WTC11 (cell line): Measurements from ENCODE around the gene SELENOH. TPM values are rescaled to one million over a fixed set of nuclear protein-coding genes. Genes with fewer than 3 reads are reported as not detected.

ENCODE experiments used
- ATAC-seq: fragments of 200-7000 bp; cut with Tn5 transposase; 2 replicates; pipeline ENCODE4 v1.10.0; 2021; ENCODE audit warnings: mild to moderate bottlenecking, moderate library complexity
- CTCF ChIA-PET: fragments of 300-600 bp; sonication (Branson Sonifier 250); formaldehyde crosslinking; loops from one replicate; lab custom pipeline; 2021; ENCODE audit warnings: antibody characterized with exemption; lab: Charles Lee
- POLR2A ChIA-PET: fragments of 350-600 bp; sonication (Branson Sonifier 250); formaldehyde crosslinking; loops from one replicate; lab custom pipeline; 2021; ENCODE audit warnings: antibody characterized with exemption; lab: Charles Lee
- DNase-seq: peaks from one replicate; pipeline ENCODE4 v3.0.0; 2021; ENCODE audit warnings: low spot score
- H3K27ac Mint-ChIP-seq: 2 replicates; pipeline ENCODE4 v1.8.0; 2021; ENCODE audit warnings: mixed read lengths
- H3K27me3 Mint-ChIP-seq: 2 replicates; pipeline ENCODE4 v1.8.0; 2021; ENCODE audit warnings: low read depth, mild to moderate bottlenecking, moderate library complexity, mixed read lengths
- H3K36me3 Mint-ChIP-seq: 2 replicates; pipeline ENCODE4 v1.8.0; 2021; ENCODE audit warnings: mixed read lengths
- H3K4me1 Mint-ChIP-seq: 2 replicates; pipeline ENCODE4 v1.8.0; 2022; ENCODE audit warnings: mixed read lengths
- H3K4me3 Mint-ChIP-seq: 2 replicates; pipeline ENCODE4 v1.8.0; 2021; ENCODE audit warnings: mild to moderate bottlenecking, moderate library complexity, mixed read lengths
- H3K9me3 Mint-ChIP-seq: 2 replicates; pipeline ENCODE4 v1.8.0; 2021; ENCODE audit warnings: mixed read lengths
- ATF1 ChIP-seq: sonication (generic); formaldehyde crosslinking; IDR thresholded peaks from 2 replicates; pipeline ENCODE4 v1.8.1; 2023; ENCODE audit warnings: mild to moderate bottlenecking, moderate library complexity, missing genetic modification reagents
- CREB1 ChIP-seq: sonication (generic); formaldehyde crosslinking; IDR thresholded peaks from 2 replicates; pipeline ENCODE4 v1.8.0; 2023; ENCODE audit warnings: mild to moderate bottlenecking, missing genetic modification reagents
- CREM ChIP-seq: sonication (generic); formaldehyde crosslinking; IDR thresholded peaks from 2 replicates; pipeline ENCODE4 v1.8.1; 2022; ENCODE audit warnings: mild to moderate bottlenecking, missing genetic modification reagents, moderate library complexity
- EMX1 ChIP-seq: fragments of 250-450 bp; sonication (Bioruptor Pico); IDR thresholded peaks from 2 replicates; pipeline ENCODE4 v1.8.0; 2021; ENCODE audit warnings: mild to moderate bottlenecking
- ERG ChIP-seq: fragments of 250-450 bp; sonication (Bioruptor Pico); IDR thresholded peaks from 2 replicates; pipeline ENCODE4 v1.8.0; 2021; ENCODE audit warnings: mild to moderate bottlenecking
- GABPB1 ChIP-seq: sonication (generic); formaldehyde crosslinking; IDR thresholded peaks from 2 replicates; pipeline ENCODE4 v1.8.1; 2023; ENCODE audit warnings: mild to moderate bottlenecking, missing genetic modification reagents
- NFYB ChIP-seq: sonication (generic); formaldehyde crosslinking; conservative IDR thresholded peaks from 2 replicates; pipeline ENCODE4 v1.8.0; 2022; ENCODE audit warnings: low read depth, missing genetic modification reagents
- PRDM15 ChIP-seq: sonication (generic); formaldehyde crosslinking; IDR thresholded peaks from 2 replicates; pipeline ENCODE4 v1.8.0; 2022; ENCODE audit warnings: missing genetic modification reagents
- STAT6 ChIP-seq: sonication (generic); formaldehyde crosslinking; conservative IDR thresholded peaks from 2 replicates; pipeline ENCODE4 v1.8.1; 2023; ENCODE audit warnings: mild to moderate bottlenecking, low read depth, missing genetic modification reagents, moderate library complexity
- USF2 ChIP-seq: sonication (generic); formaldehyde crosslinking; IDR thresholded peaks from 2 replicates; pipeline ENCODE4 v1.8.1; 2023; ENCODE audit warnings: mild to moderate bottlenecking, missing genetic modification reagents, moderate library complexity
- ZNF219 ChIP-seq: sonication (generic); formaldehyde crosslinking; IDR thresholded peaks from 2 replicates; pipeline ENCODE4 v1.8.0; 2023; ENCODE audit warnings: missing genetic modification reagents, mild to moderate bottlenecking, borderline replicate concordance
- ZNF416 ChIP-seq: fragments of 250-450 bp; sonication (Bioruptor Pico); IDR thresholded peaks from 2 replicates; pipeline ENCODE4 v1.9.0; 2021; ENCODE audit warnings: mild to moderate bottlenecking, inconsistent platforms
- total RNA-seq: library from RNA; stranded (reverse); gene quantifications from 3 replicates; pipeline ENCODE4 v1.2.3, GENCODE V29; 2021
- TF ChIP-seq, protein P1 (sequence below): sonication (generic); formaldehyde crosslinking; conservative IDR thresholded peaks from 2 replicates; pipeline ENCODE4 v1.8.1; 2022; ENCODE audit warnings: mild to moderate bottlenecking, missing genetic modification reagents
- TF ChIP-seq, protein P2 (sequence below): sonication (generic); formaldehyde crosslinking; IDR thresholded peaks from 2 replicates; pipeline ENCODE4 v1.8.1; 2023; ENCODE audit warnings: mild to moderate bottlenecking, missing genetic modification reagents, borderline replicate concordance
- TF ChIP-seq, protein P3 (sequence below): sonication (generic); formaldehyde crosslinking; IDR thresholded peaks from 2 replicates; pipeline ENCODE4 v1.8.1; 2023; ENCODE audit warnings: mild to moderate bottlenecking, missing genetic modification reagents, moderate library complexity

The SELENOH gene
- total RNA-seq, 1 experiment from 2014 or later, result 251 TPM

DNA sequence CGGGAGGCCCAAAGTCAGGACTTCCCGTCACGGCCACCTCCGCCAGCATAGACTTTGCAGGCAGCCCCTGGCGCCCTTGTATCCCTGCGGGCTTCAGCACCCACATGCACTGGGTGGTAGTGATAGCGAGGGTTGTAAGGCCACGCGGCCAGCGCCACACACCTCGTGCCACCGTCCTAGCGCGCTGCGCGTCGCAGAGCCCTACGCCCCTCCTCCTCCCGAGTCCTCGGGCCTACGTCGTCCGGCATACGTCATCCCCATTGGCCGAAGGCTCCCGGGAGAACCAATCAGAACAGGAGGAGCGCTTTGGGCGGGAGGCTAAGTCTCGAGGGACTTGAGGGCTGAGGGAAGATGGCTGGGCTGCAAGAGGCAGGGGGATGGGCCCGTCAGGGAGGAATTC is 11.7 kb downstream of the SELENOH start:
- POLR2A ChIA-PET, result interaction anchor here (1.0 kb wide), 1 partner anchor 12 kb away, joined by 3 read pairs; the partner anchor contains the start of gene SELENOH
- no peaks in the 10 kb centered on the region for H3K36me3 Mint-ChIP-seq
- CTCF ChIA-PET, result interaction anchor here (2.2 to 3.6 kb wide), 4 partner anchors 9 to 49 kb away, joined by 20 to 186 read pairs (median 26); partner anchors contain the start of gene CTNND1
- no peak overlapping the region for H3K27ac Mint-ChIP-seq
- H3K4me3 Mint-ChIP-seq, result no peak overlapping the region
- ATAC-seq, result peak; percentile 59
- TF ChIP-seq, protein P1, sequence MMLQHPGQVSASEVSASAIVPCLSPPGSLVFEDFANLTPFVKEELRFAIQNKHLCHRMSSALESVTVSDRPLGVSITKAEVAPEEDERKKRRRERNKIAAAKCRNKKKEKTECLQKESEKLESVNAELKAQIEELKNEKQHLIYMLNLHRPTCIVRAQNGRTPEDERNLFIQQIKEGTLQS (CRISPR knock-in tag), result no peak
- peak; percentile 59; the same call in 1 of the 2 replicates for TF ChIP-seq NFYB (CRISPR knock-in tag)
- H3K9me3 Mint-ChIP-seq, result no peaks in the 10 kb centered on the region
- DNase-seq, result peak; percentile 39
- H3K4me1 Mint-ChIP-seq, result peaks cover 21% of the 10 kb centered on the region
- H3K27me3 Mint-ChIP-seq, result no peaks in the 10 kb centered on the region

DNA sequence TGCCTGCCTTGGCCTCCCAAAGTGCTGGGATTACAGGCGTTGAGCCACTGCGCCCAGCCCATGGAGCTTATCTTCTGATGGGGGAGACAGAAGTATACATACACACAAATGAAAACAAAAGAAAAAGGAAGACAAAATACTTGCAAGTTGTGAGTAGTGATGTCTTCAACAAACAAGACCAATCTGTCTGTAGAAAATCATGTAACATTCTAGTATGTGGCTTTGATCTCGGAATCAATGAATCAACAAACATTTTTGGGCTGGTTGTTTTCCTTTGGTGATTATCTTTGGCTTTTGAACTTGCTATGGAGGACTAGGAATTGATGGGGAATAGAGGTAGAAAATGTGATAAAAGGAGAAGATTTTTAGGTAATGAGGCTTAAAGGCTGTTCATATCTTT is 16.9 kb downstream of the SELENOH start:
- TF ChIP-seq, protein P2, sequence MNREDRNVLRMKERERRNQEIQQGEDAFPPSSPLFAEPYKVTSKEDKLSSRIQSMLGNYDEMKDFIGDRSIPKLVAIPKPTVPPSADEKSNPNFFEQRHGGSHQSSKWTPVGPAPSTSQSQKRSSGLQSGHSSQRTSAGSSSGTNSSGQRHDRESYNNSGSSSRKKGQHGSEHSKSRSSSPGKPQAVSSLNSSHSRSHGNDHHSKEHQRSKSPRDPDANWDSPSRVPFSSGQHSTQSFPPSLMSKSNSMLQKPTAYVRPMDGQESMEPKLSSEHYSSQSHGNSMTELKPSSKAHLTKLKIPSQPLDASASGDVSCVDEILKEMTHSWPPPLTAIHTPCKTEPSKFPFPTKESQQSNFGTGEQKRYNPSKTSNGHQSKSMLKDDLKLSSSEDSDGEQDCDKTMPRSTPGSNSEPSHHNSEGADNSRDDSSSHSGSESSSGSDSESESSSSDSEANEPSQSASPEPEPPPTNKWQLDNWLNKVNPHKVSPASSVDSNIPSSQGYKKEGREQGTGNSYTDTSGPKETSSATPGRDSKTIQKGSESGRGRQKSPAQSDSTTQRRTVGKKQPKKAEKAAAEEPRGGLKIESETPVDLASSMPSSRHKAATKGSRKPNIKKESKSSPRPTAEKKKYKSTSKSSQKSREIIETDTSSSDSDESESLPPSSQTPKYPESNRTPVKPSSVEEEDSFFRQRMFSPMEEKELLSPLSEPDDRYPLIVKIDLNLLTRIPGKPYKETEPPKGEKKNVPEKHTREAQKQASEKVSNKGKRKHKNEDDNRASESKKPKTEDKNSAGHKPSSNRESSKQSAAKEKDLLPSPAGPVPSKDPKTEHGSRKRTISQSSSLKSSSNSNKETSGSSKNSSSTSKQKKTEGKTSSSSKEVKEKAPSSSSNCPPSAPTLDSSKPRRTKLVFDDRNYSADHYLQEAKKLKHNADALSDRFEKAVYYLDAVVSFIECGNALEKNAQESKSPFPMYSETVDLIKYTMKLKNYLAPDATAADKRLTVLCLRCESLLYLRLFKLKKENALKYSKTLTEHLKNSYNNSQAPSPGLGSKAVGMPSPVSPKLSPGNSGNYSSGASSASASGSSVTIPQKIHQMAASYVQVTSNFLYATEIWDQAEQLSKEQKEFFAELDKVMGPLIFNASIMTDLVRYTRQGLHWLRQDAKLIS (CRISPR knock-in tag), result no peak
- TF ChIP-seq, protein P3, sequence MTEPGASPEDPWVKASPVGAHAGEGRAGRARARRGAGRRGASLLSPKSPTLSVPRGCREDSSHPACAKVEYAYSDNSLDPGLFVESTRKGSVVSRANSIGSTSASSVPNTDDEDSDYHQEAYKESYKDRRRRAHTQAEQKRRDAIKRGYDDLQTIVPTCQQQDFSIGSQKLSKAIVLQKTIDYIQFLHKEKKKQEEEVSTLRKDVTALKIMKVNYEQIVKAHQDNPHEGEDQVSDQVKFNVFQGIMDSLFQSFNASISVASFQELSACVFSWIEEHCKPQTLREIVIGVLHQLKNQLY (CRISPR knock-in tag), result no peak
- TF ChIP-seq ATF1 (CRISPR knock-in tag) (no peak), PRDM15 (CRISPR knock-in tag) (no peak), CREM (no peak), ERG (CRISPR knock-in tag) (no peak), GABPB1 (CRISPR knock-in tag) (no peak), USF2 (CRISPR knock-in tag) (no peak), ZNF219 (CRISPR knock-in tag) (no peak), STAT6 (CRISPR knock-in tag) (no peak), EMX1 (no peak), ZNF416 (CRISPR knock-in tag) (no peak), CREB1 (CRISPR knock-in tag) (no peak)
- ChIA-PET POLR2A (no interaction called here), CTCF (interaction anchor here (1.4 to 4.4 kb wide), 2 partner anchors 20 to 44 kb away, joined by 3 to 45 read pairs; no protein-coding TSS in a partner anchor)
- DNase-seq, result no peak
- ATAC-seq, result no peak
- no peak overlapping the region for H3K27ac Mint-ChIP-seq
- no peaks in the 10 kb centered on the region for H3K9me3 Mint-ChIP-seq
- peaks cover 7% of the 10 kb centered on the region; the same call in 1 of the 2 replicates for H3K36me3 Mint-ChIP-seq
- H3K4me1 Mint-ChIP-seq, result peaks cover 4% of the 10 kb centered on the region
- no peak overlapping the region for H3K4me3 Mint-ChIP-seq
- H3K27me3 Mint-ChIP-seq, result no peaks in the 10 kb centered on the region
